ENCODE measurements around the gene TBC1D22A. TPM values are rescaled to one million over a fixed set of nuclear protein-coding genes. Genes with fewer than 3 reads are reported as not detected.

Gene TBC1D22A
- total RNA-seq, 1 donor from 2014 or later, result 8.9 TPM

DNA sequence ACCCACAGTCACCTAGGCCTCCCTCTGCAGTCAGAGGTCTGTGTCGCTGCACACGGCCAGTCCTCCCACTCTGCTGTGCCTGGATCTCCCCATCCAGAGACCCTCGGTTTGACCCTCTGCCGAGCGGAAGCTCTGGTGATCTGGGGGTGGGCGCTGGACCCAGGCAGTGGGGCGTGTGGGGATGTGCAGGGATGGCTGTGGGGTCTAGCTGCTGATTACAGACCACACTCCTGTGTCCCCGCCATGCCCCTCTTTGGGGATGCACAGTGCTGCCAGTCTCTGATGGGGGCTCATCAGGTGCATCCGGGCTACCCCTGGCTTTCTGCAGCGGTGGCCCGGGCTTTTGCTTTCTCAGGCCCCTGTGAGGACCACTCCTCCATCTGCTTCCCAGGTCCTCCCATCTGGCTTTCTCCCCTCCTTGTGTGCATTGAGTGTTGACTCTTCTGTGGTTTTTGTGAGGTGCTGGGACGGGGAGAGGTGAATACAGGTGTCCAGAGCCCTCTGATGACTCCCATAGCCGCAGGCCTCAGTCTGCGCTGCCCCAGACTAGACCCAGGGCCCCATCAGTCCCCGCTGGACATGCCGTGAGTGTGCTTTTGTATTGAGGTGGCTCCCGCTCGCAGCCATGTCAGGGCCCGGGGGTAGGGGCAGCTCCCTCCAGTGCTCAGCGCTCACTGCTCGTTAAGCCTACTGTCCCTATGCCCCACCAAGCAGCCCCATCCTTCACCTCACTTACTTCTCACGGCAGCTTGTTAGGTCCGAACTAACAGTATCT, 251.6 kb downstream of the TBC1D22A start:
- no peak for DNase-seq

GRCh38 chr22:47014636-47015345, 252.3 kb downstream of the TBC1D22A start:
- DNase-seq, result no peak

DNA sequence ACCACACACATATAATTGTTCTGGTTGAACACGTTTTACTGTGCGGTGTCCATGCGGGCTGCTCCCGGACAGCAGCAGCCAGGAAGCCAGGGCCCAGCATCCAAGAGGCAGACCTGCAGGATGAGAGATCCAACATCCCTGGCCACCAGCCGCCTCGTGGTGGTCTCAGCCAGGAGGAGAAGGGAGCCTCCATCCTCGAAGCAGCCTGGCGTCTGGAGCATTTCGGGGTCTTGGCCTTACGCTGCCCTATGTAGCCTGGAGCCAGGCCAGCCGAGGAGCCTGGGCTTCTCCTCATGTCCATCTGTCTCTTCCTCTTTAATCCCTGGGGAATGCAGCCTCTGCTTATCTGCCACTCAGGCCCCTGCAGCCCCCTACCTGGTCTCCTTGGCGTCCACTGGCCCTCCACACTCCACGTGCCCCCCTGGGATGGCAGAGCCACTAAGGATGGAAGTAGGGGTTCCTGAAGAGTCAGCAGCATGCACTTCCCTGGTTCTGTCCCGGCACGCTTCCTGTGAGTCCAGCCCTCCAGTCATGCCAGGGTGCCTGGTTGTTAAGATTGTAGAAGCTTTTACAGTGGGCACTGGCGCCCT, 253.2 kb downstream of the TBC1D22A start:
- DNase-seq, result no peak

GRCh38 chr22:47016631-47017030, 254.2 kb downstream of the TBC1D22A start:
- DNase-seq, result no peak

GRCh38 chr22:47017245-47017644, 254.8 kb downstream of the TBC1D22A start:
- no peak for DNase-seq

DNA sequence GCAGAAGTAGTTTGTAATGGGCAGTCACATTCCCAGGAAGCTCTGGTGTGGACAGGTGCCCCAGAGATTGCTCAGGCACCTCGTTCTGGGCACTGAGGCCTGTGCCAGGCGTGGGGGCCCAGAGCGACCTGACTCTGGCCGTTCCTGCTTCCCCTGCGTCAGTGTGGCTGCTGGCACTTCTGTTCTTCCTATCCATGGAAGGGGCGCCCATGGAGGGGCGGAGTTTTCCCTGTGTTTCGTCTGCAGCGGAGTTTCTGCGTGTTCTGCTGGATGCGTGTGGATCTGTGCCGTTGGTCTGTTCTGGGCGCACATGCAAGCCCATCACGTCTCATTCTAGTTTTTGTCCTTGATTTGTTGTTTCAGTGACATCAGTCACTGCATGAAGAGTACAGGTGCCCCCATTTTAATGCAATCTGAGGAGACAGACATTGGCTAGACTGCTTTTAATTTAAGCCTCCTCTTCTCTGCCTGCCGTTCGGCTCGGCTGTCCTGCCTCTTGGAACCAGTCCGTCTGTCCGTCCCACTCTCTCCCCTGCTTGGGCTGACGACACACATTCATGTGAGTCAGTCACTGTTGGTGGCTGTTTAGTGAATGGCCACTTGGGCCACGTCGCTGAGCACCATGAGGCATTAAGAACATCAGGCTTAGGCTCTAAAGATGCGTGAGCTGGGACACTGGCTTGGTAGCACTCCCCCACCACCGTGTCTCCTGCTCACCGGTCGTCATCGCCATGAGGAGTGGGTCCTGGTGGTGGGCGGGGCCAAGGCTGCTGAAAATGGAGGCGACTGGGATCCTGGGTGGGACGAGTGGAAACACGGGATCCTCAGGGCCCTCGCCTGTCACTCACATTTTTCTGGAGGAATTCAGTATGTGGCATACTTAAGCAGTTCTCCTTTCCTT, 255.8 kb downstream of the TBC1D22A start:
- no peak for DNase-seq

GRCh38 chr22:47019012-47019790, 256.8 kb downstream of the TBC1D22A start:
- DNase-seq, result no peak

GRCh38 chr22:47020166-47020565, 257.7 kb downstream of the TBC1D22A start:
- no peak for DNase-seq

DNA sequence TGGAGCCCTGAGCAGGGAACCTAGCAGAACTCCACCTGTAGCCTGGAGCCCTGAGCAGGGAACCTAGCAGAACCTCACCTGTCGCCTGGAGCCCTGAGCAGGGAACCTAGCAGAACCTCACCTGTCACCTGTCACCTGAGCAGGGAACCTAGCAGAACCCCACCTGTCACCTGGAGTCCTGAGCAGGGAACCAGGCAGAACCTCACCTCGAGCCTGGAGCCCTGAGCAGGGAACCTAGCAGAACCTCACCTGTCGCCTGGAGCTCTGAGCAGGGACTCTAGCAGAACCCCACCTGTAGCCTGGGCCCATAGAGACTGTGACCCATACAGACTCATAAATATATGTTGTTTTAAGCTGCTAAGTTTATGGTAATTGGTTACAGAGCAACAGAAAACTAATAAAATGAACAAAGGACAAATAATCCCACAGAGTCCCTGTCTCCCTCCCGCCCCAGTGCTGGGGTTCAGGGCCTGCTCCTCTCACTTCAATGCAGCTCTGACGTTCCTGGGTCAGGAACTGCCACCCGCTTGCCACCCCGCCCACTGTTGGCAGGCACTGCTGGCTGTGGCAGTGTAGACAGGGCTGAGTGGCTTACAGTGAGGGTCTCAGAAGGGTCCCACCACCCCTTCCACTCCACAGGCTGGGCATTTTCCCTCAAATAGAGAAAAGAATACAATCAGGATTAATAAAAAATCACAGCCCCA, 259.1 kb downstream of the TBC1D22A start:
- DNase-seq, result no peak

DNA sequence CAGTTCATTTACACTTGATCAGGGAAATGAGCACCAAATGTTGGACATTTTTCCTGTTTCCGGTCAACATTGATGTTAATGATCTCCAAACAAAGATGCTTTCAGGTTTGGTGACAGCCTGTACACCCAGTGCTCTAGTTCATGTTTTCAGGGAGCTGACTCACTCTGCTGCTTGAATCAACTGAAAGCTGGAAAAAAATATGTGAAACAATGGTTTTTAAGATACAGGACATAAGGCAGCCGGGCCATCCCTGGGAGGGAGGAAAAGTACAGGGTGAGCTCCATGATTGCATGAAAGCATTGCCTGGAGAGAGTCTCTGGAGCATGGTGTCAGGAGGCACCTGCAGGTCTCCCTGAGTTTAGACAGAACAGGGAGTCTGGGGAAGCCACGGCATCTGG, 259.6 kb downstream of the TBC1D22A start:
- DNase-seq, result no peak

DNA sequence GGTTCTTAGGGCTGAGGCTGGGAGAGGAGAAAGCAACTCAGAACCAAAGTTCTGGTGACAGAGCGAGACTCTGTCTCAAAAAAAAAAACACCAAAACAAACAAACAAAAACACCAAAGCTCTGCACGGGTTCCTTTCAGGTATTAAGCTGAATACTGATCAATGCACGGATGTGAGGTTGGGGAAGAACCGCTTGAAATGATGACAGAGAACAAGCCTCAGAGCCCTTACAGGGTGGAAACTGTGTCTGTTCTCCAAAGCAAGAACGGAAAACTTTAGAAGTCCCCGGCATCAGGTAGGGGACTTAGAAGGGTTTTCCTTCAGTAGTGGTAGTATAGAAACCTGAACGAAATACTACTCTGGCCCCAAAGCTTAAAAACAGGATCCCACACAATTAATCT, 260.0 kb downstream of the TBC1D22A start:
- no peak for DNase-seq

DNA sequence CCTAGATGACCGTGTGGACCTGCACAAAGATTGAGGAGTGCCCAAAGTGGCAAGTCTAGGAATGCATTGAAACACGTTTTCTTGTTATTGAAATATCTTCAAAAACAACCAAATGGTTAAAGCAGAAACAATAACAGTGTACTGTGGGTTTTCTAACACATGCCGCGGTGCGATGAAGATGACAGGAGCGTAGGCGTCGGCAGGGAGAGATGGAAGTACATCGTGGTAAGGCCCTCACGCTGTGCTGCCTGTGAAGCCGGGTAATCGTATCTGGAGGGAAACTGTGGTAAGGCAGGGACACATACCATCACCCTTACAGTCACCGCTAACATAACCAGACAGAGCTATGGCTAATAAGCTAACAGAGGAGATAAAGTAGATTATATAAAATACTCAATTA, 261.4 kb downstream of the TBC1D22A start:
- DNase-seq, result no peak

- DNase-seq, result no peak
These were observed 265.3 kb downstream of the TBC1D22A start for GRCh38 chr22:47027766-47028165.

DNA sequence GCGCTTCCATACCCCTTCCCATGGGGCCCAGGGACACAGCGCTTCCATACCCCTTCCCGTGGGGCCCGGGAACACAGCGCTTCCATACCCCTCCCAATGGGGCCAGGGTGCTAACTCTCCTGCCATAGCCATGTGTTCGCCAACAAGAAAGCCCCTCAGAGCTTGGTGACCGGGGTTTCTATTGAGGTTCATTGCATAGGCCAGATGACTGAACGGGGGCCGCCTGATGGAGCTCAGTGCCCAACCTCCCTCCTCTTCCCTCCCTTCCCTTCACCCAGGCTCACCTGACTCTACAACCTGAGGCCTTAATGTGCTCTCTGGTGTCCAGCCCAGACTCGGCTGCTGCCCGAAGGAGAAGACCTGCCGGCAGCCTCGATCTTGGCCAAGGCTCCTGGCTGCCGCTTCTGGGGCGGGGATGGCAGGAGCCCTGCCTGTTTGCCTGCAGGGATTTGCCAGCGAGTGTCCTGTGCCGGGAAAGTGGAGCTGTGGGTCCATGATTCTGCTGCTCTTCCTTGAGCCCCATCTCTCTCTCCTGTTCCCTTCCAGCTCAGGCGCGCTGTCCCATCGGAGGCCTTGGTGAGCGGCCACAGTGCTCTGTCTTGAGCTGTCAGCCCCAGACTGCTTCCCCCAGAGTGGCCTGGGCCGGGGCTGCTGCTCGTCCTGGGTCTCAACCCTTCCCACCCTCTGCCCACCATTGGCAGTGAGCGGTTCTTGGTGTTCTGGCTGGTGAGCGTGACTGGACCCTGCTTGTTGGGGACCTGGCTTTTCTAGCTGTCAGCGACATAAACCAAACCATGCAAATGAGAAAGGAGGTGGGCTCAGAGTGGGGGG, 267.0 kb downstream of the TBC1D22A start:
- no peak for DNase-seq

DNA sequence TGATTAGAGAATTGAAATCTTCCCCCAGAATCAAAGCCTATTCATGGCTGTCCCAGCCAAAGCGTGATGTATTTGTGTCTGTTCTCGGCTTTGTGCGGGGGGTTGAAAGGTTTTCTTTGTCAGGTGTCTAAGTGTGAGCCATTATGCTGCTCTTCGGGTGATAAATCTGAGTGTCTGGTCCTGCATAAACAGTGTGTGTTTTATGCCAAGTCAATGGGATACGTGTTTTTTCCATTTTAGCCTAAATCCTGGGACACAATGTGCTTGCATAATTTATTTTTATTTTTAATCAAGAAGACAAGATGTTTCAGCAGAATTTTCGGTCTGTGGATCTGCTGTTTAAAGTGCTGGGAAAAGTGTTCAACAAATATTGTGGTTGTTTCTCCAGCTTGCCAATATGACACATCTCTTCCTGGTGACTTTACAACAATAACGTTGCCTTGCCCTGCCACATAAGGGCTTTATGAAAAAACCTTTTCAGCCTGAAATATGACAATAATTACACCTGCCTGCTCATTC, 267.8 kb downstream of the TBC1D22A start:
- DNase-seq, result no peak

GRCh38 chr22:47030881-47031627, 268.6 kb downstream of the TBC1D22A start:
- DNase-seq, result no peak

DNA sequence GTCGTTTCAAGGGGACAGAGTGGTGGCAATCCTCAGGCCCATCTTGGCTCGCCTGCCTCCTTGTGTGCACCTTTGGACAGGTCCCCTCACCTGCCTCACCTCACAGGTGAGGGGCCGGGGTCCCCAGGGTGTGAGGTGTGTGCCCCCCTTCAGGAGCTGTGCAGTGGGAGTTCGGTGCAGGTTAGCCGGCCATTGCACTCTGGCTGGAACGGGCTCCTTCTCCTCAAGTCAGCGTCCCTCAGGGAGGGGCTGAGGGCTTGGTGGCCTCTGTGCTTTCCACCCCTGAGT, 269.1 kb downstream of the TBC1D22A start:
- no peak for DNase-seq

GRCh38 chr22:47032091-47032943, 269.9 kb downstream of the TBC1D22A start:
- DNase-seq, result no peak

All from skin of body (tissue), 2 donors.